HG03159 (cell line): ENCODE measurements around the gene TMEM74B.
"Not testable (repeated sequence)": the region's sequence is repeated elsewhere in the genome, so short reads cannot be mapped to it uniquely, and the experiment has no call there.

ENCODE experiments used
- ATAC-seq: cut with Tn5 transposase; IDR thresholded peaks from one replicate; pipeline ENCODE4 v1.9.1; 2021; ENCODE audit warnings: mild to moderate bottlenecking, moderate library complexity; ENCODE audit not compliant: unreplicated experiment

The TMEM74B gene

GRCh38 chr20:1184638-1185315, at the start of gene TMEM74B:
Gene TMEM74B (minus strand): TSS chr20:1184981. CDS start chr20:1183801, 1,180 bp downstream.
- ATAC-seq: no peak

GRCh38 chr20:1232286-1233111, 47.7 kb upstream of the TMEM74B start:
- ATAC-seq: peak; percentile 53

GRCh38 chr20:1229541-1229940, 44.8 kb upstream of the TMEM74B start:
- no peak for ATAC-seq

GRCh38 chr20:1225783-1226654, 41.2 kb upstream of the TMEM74B start, which contains the start of gene RAD21L1:
Gene RAD21L1 (plus strand): TSS chr20:1226044. CDS start chr20:1228454, 2,410 bp downstream.
- ATAC-seq: peak; percentile 49

GRCh38 chr20:1225263-1225782, 40.5 kb upstream of the TMEM74B start:
- no peak for ATAC-seq

- ATAC-seq: no peak
Observed at GRCh38 chr20:1224205-1224890, 39.6 kb upstream of the TMEM74B start.

GRCh38 chr20:1222750-1223149, 38.0 kb upstream of the TMEM74B start:
- not testable (repeated sequence) for ATAC-seq

GRCh38 chr20:1216527-1217427, 32.0 kb upstream of the TMEM74B start:
- ATAC-seq: not testable (repeated sequence)

- no peak for ATAC-seq
Observed at GRCh38 chr20:1215386-1216170, 30.8 kb upstream of the TMEM74B start.

GRCh38 chr20:1214838-1215261, 30.1 kb upstream of the TMEM74B start:
- ATAC-seq: no peak

- peak; percentile 74 for ATAC-seq
Observed at GRCh38 chr20:1212607-1213396, 28.0 kb upstream of the TMEM74B start.

GRCh38 chr20:1212023-1212422, 27.2 kb upstream of the TMEM74B start:
- ATAC-seq: no peak

- ATAC-seq: no peak
Observed at GRCh38 chr20:1210501-1210900, 25.7 kb upstream of the TMEM74B start.

- no peak for ATAC-seq
Observed at GRCh38 chr20:1209447-1210387, 24.9 kb upstream of the TMEM74B start.

- ATAC-seq: no peak
Observed at GRCh38 chr20:1207293-1207878, 22.6 kb upstream of the TMEM74B start.
